Stimulated activated CD8-positive, alpha-beta memory T cell treated with anti-CD3 and anti-CD28 coated beads, Interleukin-7, amount 100 ng/mL, for 24 hours (primary cell): ENCODE results near the gene GSDMA.
A peak's percentile ranks its signal among the peaks of the same experiment; 100 is the strongest.

Experiments
- DNase-seq: peaks from one replicate; pipeline ENCODE4 v3.0.0-alpha.2; 2020; ENCODE audit warnings: low read depth

GSDMA gene

GRCh38 chr17:39963829-39964228 is 1.0 kb downstream of the GSDMA start:
- no peak for DNase-seq

GRCh38 chr17:39965017-39965699 is 2.4 kb downstream of the GSDMA start:
- no peak for DNase-seq

GRCh38 chr17:39966771-39967170 is 4.0 kb downstream of the GSDMA start:
- no peak for DNase-seq

- DNase-seq = no peak
Observed at GRCh38 chr17:39968761-39969160, 6.0 kb downstream of the GSDMA start.

- DNase-seq = no peak
Observed at GRCh38 chr17:39969375-39969774, 6.6 kb downstream of the GSDMA start.

- no peak for DNase-seq
Observed at GRCh38 chr17:39970157-39970692, 7.4 kb downstream of the GSDMA start.

- no peak for DNase-seq
Observed at GRCh38 chr17:39971076-39971603, 8.3 kb downstream of the GSDMA start.

GRCh38 chr17:39972271-39972670 is 9.5 kb downstream of the GSDMA start:
- DNase-seq = no peak

- DNase-seq = no peak
Observed at GRCh38 chr17:39973496-39973895, 10.7 kb downstream of the GSDMA start.

GRCh38 chr17:39974433-39974832 is 11.6 kb downstream of the GSDMA start:
- no peak for DNase-seq

- DNase-seq = no peak
Observed at GRCh38 chr17:39975801-39976200, 13.0 kb downstream of the GSDMA start.

- DNase-seq = no peak
Observed at GRCh38 chr17:39979016-39979670, 16.3 kb downstream of the GSDMA start.

- no peak for DNase-seq
Observed at GRCh38 chr17:39979893-39980350, 17.1 kb downstream of the GSDMA start.

GRCh38 chr17:39980351-39981206 is 17.8 kb downstream of the GSDMA start, which contains the start of gene PSMD3:
TSS of gene PSMD3 (plus strand) at chr17:39980807. CDS start at chr17:39980971, 164 bp downstream.
- DNase-seq = peak; percentile 92

- DNase-seq = no peak
Observed at GRCh38 chr17:39981207-39981741, 18.5 kb downstream of the GSDMA start.

GRCh38 chr17:39981766-39982375 is 19.1 kb downstream of the GSDMA start:
- DNase-seq = no peak

GRCh38 chr17:39988206-39988810 is 25.5 kb downstream of the GSDMA start:
- DNase-seq = no peak

- DNase-seq = no peak
Observed at GRCh38 chr17:39994448-39994847, 31.6 kb downstream of the GSDMA start.

GRCh38 chr17:39995438-39995837 is 32.6 kb downstream of the GSDMA start:
- DNase-seq = no peak

GRCh38 chr17:39996162-39996561 is 33.4 kb downstream of the GSDMA start:
- no peak for DNase-seq

- DNase-seq = no peak
Observed at GRCh38 chr17:39996800-39997199, 34.0 kb downstream of the GSDMA start.
